Lower leg skin (tissue), 4 donors: Measurements from ENCODE around the gene PERP. TPM values are rescaled to one million over a fixed set of nuclear protein-coding genes. Genes with fewer than 3 reads are reported as not detected.
"Not testable (repeated sequence)": the region's sequence is repeated elsewhere in the genome, so short reads cannot be mapped to it uniquely, and the experiment has no call there.

Experiments used
- DNase-seq, 2 donors: peaks; one replicate each; pipeline ENCODE4 v3.0.0-alpha.2; 2019; ENCODE audit warnings: low spot score in 2 of 2
- H3K4me3 ChIP-seq: fragments of 200-600 bp; sonication (generic); 2 replicates; pipeline ENCODE4 v1.5.1; 2017; ENCODE audit warnings: mild to moderate bottlenecking, low read depth; ENCODE audit not compliant: poor library complexity, severe bottlenecking
- POLR2A ChIP-seq, 2 donors: fragments of 450-650 bp; IDR thresholded peaks; one replicate each; pipeline ENCODE4 v1.6.1; 2016 to 2017; ENCODE audit warnings: antibody characterized with exemption in 2 of 2, mild to moderate bottlenecking in 1 of 2, moderate library complexity in 1 of 2
- WGBS, 2 donors: methylation state at CpG; one replicate each; pipeline ENCODE4 v1.1.5; 2018; 5-methylcytosine and 5-hydroxymethylcytosine counted together
- intact Hi-C: fragments of 100-400 bp; cut with DNase I; formaldehyde crosslinking; loops from one replicate; pipeline ENCODE4 v1.15.0; 2023; ENCODE audit warnings: low total_unique reads
- total RNA-seq, 4 donors: library from RNA; depleted of rRNA; stranded (reverse); fragments of >200 nt; gene quantifications; one replicate each; pipeline ENCODE4 v1.1.0, GENCODE V29; 2016
- TF ChIP-seq, protein P1 (sequence below), 3 donors: fragments of 450-650 bp; IDR thresholded peaks; one replicate each; pipeline ENCODE4 v1.5.1; 2016; ENCODE audit warnings: antibody characterized with exemption in 3 of 3, mild to moderate bottlenecking in 3 of 3, moderate library complexity in 2 of 3

The PERP gene
- total RNA-seq, 4 donors from 2014 or later, result 1,452 to 1,932 (median 1,836) TPM

DNA sequence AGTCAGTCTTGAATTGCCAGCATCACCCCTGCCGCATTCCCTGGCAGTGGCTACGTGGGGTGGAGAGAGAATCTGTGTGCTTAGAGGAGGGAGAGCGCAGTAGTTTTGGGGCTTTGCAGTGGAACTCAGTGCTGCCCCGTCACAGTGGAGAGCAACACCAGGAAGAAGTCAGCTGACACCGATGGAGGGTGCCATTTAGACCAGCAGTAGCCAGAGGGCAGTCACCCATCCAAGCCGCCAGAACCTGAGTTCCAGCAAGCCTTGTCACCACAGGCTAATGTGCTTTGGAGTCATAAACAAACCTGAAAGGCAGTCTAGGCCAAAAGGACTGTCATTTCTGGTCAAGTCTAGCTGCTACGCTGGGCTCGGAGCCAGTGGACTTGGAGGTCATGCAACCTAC lies 22.0 kb upstream of the PERP start:
- intact Hi-C loops, result no loop called here
- TF ChIP-seq, protein P1, sequence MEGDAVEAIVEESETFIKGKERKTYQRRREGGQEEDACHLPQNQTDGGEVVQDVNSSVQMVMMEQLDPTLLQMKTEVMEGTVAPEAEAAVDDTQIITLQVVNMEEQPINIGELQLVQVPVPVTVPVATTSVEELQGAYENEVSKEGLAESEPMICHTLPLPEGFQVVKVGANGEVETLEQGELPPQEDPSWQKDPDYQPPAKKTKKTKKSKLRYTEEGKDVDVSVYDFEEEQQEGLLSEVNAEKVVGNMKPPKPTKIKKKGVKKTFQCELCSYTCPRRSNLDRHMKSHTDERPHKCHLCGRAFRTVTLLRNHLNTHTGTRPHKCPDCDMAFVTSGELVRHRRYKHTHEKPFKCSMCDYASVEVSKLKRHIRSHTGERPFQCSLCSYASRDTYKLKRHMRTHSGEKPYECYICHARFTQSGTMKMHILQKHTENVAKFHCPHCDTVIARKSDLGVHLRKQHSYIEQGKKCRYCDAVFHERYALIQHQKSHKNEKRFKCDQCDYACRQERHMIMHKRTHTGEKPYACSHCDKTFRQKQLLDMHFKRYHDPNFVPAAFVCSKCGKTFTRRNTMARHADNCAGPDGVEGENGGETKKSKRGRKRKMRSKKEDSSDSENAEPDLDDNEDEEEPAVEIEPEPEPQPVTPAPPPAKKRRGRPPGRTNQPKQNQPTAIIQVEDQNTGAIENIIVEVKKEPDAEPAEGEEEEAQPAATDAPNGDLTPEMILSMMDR (IDR thresholded peaks at IDR 0.05), result no peak
- no peak for TF ChIP-seq POLR2A (IDR thresholded peaks at IDR 0.05)
- H3K4me3 ChIP-seq, result no peak overlapping the region
- no peak for DNase-seq
- 83 to 95% methylated on average over 8 of the region's 8 CpGs for WGBS, 2 donors

DNA sequence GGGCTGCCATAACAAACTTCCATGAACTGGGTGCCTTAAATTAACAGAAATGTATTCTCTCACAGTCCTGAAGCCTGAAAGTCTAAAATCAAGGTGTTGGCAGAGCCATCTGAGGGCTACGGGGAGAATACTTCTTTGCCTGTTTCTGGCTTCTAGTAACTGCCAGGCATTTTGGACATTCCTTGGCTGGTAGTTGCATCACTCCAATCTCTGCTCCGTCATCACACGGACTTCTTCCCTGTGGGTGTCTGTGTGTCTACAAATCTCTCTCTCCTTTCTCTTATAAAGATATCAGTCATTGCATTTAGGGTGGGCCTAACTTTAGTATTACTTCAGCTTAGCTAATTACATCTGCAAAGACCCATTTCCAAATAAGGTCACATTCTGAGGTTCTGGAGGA lies 20.9 kb upstream of the PERP start:
- intact Hi-C loops, result no loop called here
- WGBS, 2 donors, result 74 to 75% methylated on average over 3 of the region's 3 CpGs
- no peak for DNase-seq
- H3K4me3 ChIP-seq, result no peak overlapping the region
- TF ChIP-seq POLR2A (IDR thresholded peaks at IDR 0.05), result no peak
- TF ChIP-seq, protein P1 (IDR thresholded peaks at IDR 0.05), result no peak

DNA sequence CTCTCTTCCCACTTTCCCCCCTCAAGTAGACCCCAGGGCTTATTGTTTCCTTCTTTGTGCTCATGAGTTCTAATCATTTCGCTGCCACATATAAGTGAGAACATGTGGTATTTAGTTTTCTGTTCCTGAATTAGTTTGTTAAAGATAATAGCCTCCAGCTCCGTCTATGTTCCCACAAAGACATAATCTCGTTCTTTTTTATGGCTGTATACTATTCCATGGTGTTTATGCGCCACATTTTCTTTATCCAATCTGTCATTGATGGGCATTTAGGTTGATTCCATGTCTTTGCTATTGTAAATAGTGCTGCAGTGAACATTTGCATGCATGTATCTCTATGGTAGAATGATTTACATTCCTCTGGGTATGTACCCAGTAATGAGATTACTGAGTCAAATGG lies 16.9 kb upstream of the PERP start:
- no peak for TF ChIP-seq POLR2A (IDR thresholded peaks at IDR 0.05)
- TF ChIP-seq, protein P1 (IDR thresholded peaks at IDR 0.05), result no peak
- WGBS, 2 donors, result 95 to 96% methylated on average over 4 of the region's 4 CpGs
- intact Hi-C loops, result no loop called here
- no peak overlapping the region for H3K4me3 ChIP-seq
- DNase-seq, result no peak

DNA sequence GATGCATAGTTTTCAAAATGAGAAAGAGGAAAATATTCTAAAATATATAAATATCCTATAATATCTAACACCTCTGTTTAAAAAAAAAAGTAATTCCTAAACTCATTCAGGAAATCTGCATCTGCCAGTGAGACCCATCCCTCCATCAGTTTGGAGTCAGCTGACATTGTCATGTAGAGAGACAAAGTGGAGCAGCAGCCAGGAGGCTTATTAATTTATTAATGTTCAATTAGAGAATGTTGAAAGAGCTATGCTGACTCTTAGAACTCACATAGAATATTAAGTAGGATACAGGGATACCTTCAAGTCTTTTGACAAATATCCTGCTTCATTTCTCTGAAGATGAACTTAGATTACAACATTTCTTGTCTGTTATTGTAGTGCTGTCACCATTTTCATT lies 12.8 kb upstream of the PERP start:
- H3K4me3 ChIP-seq, result no peak overlapping the region
- intact Hi-C loops, result loop anchor here (10.0 kb wide), 1 partner anchor 165 kb away; no protein-coding TSS in a partner anchor
- TF ChIP-seq POLR2A (IDR thresholded peaks at IDR 0.05), result no peak
- TF ChIP-seq, protein P1 (IDR thresholded peaks at IDR 0.05), result no peak
- DNase-seq, result no peak

DNA sequence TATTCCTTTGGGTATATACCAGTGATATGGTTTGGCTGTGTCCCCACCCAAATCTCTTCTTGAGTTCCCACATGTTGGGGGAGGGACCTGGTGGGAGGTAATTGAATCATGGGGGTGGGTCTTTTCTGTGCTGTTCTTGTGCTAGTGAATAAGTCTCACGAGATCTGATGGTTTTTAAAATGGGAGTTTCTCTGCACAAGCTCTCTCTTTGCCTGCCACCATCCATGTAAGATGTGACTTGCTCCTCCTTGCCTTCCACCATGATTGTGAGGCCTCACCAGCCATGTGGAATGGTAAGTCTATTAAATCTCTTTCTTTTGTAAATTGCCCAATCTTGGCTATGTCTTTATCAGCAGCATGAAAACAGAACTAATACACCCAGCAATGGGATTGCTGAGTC lies 12.0 kb upstream of the PERP start:
- intact Hi-C loops, result loop anchor here (10.0 kb wide), 1 partner anchor 166 kb away; no protein-coding TSS in a partner anchor
- not testable (repeated sequence) for H3K4me3 ChIP-seq, DNase-seq
- 78 to 83% methylated on average over 1 of the region's 1 CpG for WGBS, 2 donors

DNA sequence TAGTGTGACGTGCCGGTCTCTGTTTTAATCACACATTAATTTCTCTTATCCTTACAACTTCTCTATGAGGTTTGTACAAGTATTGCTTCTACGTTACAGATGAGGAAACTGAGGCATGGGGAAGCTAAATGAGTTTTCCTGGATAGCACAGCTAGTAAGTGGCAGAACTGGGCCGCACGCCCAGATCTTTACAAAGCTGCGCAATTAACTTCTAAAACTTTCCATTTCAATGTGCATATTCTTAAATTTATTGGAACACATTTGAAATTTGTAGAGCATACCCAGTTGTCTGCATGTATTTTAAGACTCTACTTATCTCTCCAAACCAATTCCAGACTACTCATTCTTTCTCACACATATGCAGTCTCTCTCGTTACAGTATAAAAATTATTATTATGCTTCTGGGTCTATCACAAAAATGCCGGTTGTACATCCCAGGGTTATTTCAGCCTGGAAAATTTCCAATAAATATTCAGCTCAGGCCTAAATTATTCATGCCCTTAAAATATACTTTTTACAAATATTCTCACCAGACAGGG lies 10.2 kb upstream of the PERP start:
- intact Hi-C loops, result loop anchor here (10.0 kb wide), 1 partner anchor 167 kb away; no protein-coding TSS in a partner anchor
- H3K4me3 ChIP-seq, result no peak overlapping the region

More for the DNA sequence above, 10.2 kb upstream of the PERP start:
- no peak for DNase-seq
- no peak for TF ChIP-seq POLR2A (IDR thresholded peaks at IDR 0.05)
- TF ChIP-seq, protein P1 (IDR thresholded peaks at IDR 0.05), result no peak
- whole genome bisulfite sequencing, 2 donors, result 86 to 88% methylated on average over 8 of the region's 8 CpGs
